PC-9 (cell line): Measurements from ENCODE around the gene NFASC. TPM values are rescaled to one million over a fixed set of nuclear protein-coding genes. Genes with fewer than 3 reads are reported as not detected.

Experiments
- BruUV-seq: library from RNA; stranded (reverse); fragments of 400-500 nt; replicated peaks from 2 replicates; lab custom pipeline; 2021; lab: Mats Ljungman, UMichigan
- CTCF ChIA-PET: fragments of 300-600 bp; sonication (Branson Sonifier 250); formaldehyde crosslinking; loops from one replicate; lab custom pipeline; 2022; ENCODE audit warnings: antibody characterized with exemption; lab: Charles Lee
- POLR2A ChIA-PET: fragments of 300-600 bp; sonication (Branson Sonifier 250); formaldehyde crosslinking; loops from one replicate; lab custom pipeline; 2022; ENCODE audit warnings: antibody characterized with exemption; ENCODE audit not compliant: unreplicated experiment; lab: Charles Lee
- DNase-seq, 2 experiments: peaks; one replicate each; pipeline versions ENCODE4 v3.0.0 to v3.0.0-alpha.2; 2015 to 2022; ENCODE audit warnings: mixed read lengths in 1 of 2
- H2AFZ ChIP-seq: fragments of 200-600 bp; sonication (generic); 2 replicates; pipeline ENCODE4 v1.8.1; 2017; ENCODE audit warnings: antibody characterized with exemption
- H3F3A ChIP-seq: fragments of 200-600 bp; sonication (generic); 2 replicates; pipeline ENCODE4 v1.8.1; 2017; ENCODE audit warnings: antibody characterized with exemption, mild to moderate bottlenecking, low read depth; ENCODE audit not compliant: insufficient read depth
- H3K27ac ChIP-seq: fragments of 200-600 bp; sonication (generic); 2 replicates; pipeline ENCODE4 v1.6.1; 2016; ENCODE audit warnings: mixed run types
- H3K27me3 ChIP-seq: fragments of 200-600 bp; sonication (generic); 2 replicates; pipeline ENCODE4 v1.6.1; 2016; ENCODE audit warnings: low read depth, mixed run types; ENCODE audit not compliant: insufficient read depth
- H3K36me3 ChIP-seq: fragments of 200-600 bp; sonication (generic); 2 replicates; pipeline ENCODE4 v1.6.1; 2016; ENCODE audit warnings: low read depth, mixed run types
- H3K4me1 ChIP-seq: fragments of 200-600 bp; sonication (generic); replicated peaks from 2 replicates; pipeline ENCODE4 v1.6.1; 2016; ENCODE audit warnings: mixed run types; ENCODE audit not compliant: insufficient read depth
- H3K4me2 ChIP-seq: fragments of 200-600 bp; sonication (generic); 2 replicates; pipeline ENCODE4 v1.6.1; 2017; ENCODE audit warnings: mixed run types
- H3K4me3 ChIP-seq: fragments of 200-600 bp; sonication (generic); 2 replicates; pipeline ENCODE4 v1.6.1; 2016; ENCODE audit warnings: mixed run types
- H3K79me2 ChIP-seq: fragments of 200-600 bp; sonication (generic); 2 replicates; pipeline ENCODE4 v1.6.1; 2017; ENCODE audit warnings: low read depth, mixed run types
- H3K9me2 ChIP-seq: fragments of 200-600 bp; sonication (generic); 2 replicates; pipeline ENCODE4 v1.8.1; 2017; ENCODE audit warnings: mild to moderate bottlenecking; ENCODE audit not compliant: insufficient read depth
- H3K9me3 ChIP-seq: fragments of 200-600 bp; sonication (generic); 2 replicates; pipeline ENCODE4 v1.8.1; 2016; ENCODE audit warnings: low read depth; ENCODE audit not compliant: insufficient read depth
- H4K20me1 ChIP-seq: fragments of 200-600 bp; sonication (generic); 2 replicates; pipeline ENCODE4 v1.8.1; 2017; ENCODE audit not compliant: insufficient read depth
- CTCF ChIP-seq: fragments of 200-600 bp; sonication (generic); conservative IDR thresholded peaks from 2 replicates; pipeline ENCODE4 v1.6.1; 2017; ENCODE audit warnings: mixed run types, antibody characterized with exemption, mild to moderate bottlenecking, moderate library complexity
- EZH2 ChIP-seq: fragments of 200-600 bp; sonication (generic); IDR thresholded peaks from 2 replicates; pipeline ENCODE4 v1.8.0; 2017; ENCODE audit warnings: antibody characterized with exemption, low read depth
- intact Hi-C: fragments of 100-400 bp; cut with micrococcal nuclease; formaldehyde crosslinking; loops from one replicate; pipeline ENCODE4 v1.10.0; 2022; ENCODE audit not compliant: unreplicated experiment
- total RNA-seq: library from RNA; stranded (reverse); gene quantifications from 2 replicates; pipeline ENCODE4 v1.2.3, GENCODE V29; 2021

Gene NFASC
- total RNA-seq, 1 experiment from 2014 or later = not detected

- BruUV-seq = no TSS peak
- Histone ChIP-seq H2AFZ (no peak overlapping the region), H3K79me2 (no peaks in the 10 kb centered on the region), H3K36me3 (no peaks in the 10 kb centered on the region), H3K9me3 (no peaks in the 10 kb centered on the region), H3K4me1 (no peaks in the 10 kb centered on the region), H3K9me2 (no peaks in the 10 kb centered on the region), H4K20me1 (no peaks in the 10 kb centered on the region), H3K27me3 (peaks cover 99% of the 10 kb centered on the region), H3K4me2 (no peak overlapping the region), H3F3A (no peaks in the 10 kb centered on the region), H3K4me3 (no peak overlapping the region), H3K27ac (no peak overlapping the region)
- DNase-seq = peak in 1 of 2 experiments; percentile 68
- POLR2A ChIA-PET = no interaction called here
- TF ChIP-seq CTCF (peak; percentile 93), EZH2 (no peak)
- CTCF ChIA-PET = interaction anchor here (0.6 to 1.8 kb wide), 3 partner anchors 24 to 325 kb away, joined by 3 to 25 read pairs (median 3); no protein-coding TSS in a partner anchor
- intact Hi-C loops = loop anchor here (1.0 kb wide), 3 partner anchors 72 to 267 kb away; no protein-coding TSS in a partner anchor
Observed at GRCh38 chr1:204989266-204990058, 118.8 kb downstream of the NFASC start.

GRCh38 chr1:204990059-204990664, 119.5 kb downstream of the NFASC start:
- Histone ChIP-seq H3K9me2 (no peaks in the 10 kb centered on the region), H3K4me3 (no peak overlapping the region), H3F3A (no peaks in the 10 kb centered on the region), H3K4me2 (no peak overlapping the region), H3K36me3 (no peaks in the 10 kb centered on the region), H3K27me3 (peaks cover 99% of the 10 kb centered on the region), H4K20me1 (no peaks in the 10 kb centered on the region), H3K4me1 (no peaks in the 10 kb centered on the region), H3K27ac (no peak overlapping the region), H3K9me3 (no peaks in the 10 kb centered on the region), H3K79me2 (no peaks in the 10 kb centered on the region), H2AFZ (no peak overlapping the region)
- ChIA-PET POLR2A (no interaction called here), CTCF (interaction anchor here (0.7 to 1.8 kb wide), 2 partner anchors 72 to 324 kb away, joined by 3 to 25 read pairs; no protein-coding TSS in a partner anchor)
- intact Hi-C loops = no loop called here
- no peak for DNase-seq
- no peak for TF ChIP-seq EZH2
- no peak for TF ChIP-seq CTCF
- no TSS peak for BruUV-seq

- no peaks in the 10 kb centered on the region for H4K20me1 ChIP-seq
- no peaks in the 10 kb centered on the region for H3K4me1 ChIP-seq
- TF ChIP-seq CTCF (no peak), EZH2 (no peak)
- CTCF ChIA-PET = interaction anchor here (0.9 kb wide), 1 partner anchor 71 kb away, joined by 5 read pairs; no protein-coding TSS in a partner anchor
- POLR2A ChIA-PET = no interaction called here
- H3K4me2 ChIP-seq = no peak overlapping the region
- no peaks in the 10 kb centered on the region for H3K9me3 ChIP-seq
- no peaks in the 10 kb centered on the region for H3K79me2 ChIP-seq
- DNase-seq = no peak
- H2AFZ ChIP-seq = no peak overlapping the region
- peaks cover 99% of the 10 kb centered on the region for H3K27me3 ChIP-seq
- no peak overlapping the region for H3K27ac ChIP-seq
- no peak overlapping the region for H3K4me3 ChIP-seq
- H3K36me3 ChIP-seq = no peaks in the 10 kb centered on the region
- no TSS peak for BruUV-seq
- H3F3A ChIP-seq = no peaks in the 10 kb centered on the region
- H3K9me2 ChIP-seq = no peaks in the 10 kb centered on the region
- intact Hi-C loops = no loop called here
Observed at GRCh38 chr1:204990721-204991341, 120.2 kb downstream of the NFASC start.
